H9 (cell line): ENCODE measurements around the gene PWWP2B. TPM values are rescaled to one million over a fixed set of nuclear protein-coding genes. Genes with fewer than 3 reads are reported as not detected.

Experiments used
- DNase-seq: peaks from one replicate; pipeline ENCODE4 v3.0.0-alpha.2; 2017
- H2AFZ ChIP-seq: one replicate; pipeline ENCODE4 v1.6.1; 2013; ENCODE audit warnings: mild to moderate bottlenecking, low read length, control low read depth, moderate library complexity
- H2AK5ac ChIP-seq: 2 replicates; pipeline ENCODE4 v1.6.1; 2013; ENCODE audit warnings: low read length, control low read depth, mixed read lengths; ENCODE audit not compliant: insufficient read length
- H2BK120ac ChIP-seq: one replicate; pipeline ENCODE4 v1.6.1; 2013; ENCODE audit warnings: low read depth, mild to moderate bottlenecking, low read length, control low read depth, inconsistent platforms; ENCODE audit not compliant: poor library complexity, severe bottlenecking
- H2BK12ac ChIP-seq: 2 replicates; pipeline ENCODE4 v1.6.1; 2013; ENCODE audit warnings: low read length, control low read depth, mixed read lengths, low read depth; ENCODE audit not compliant: insufficient read length
- H2BK15ac ChIP-seq: 2 replicates; pipeline ENCODE4 v1.6.1; 2013; ENCODE audit warnings: low read depth, low read length, control low read depth
- H2BK20ac ChIP-seq: one replicate; pipeline ENCODE4 v1.6.1; 2013; ENCODE audit warnings: low read depth, mild to moderate bottlenecking, low read length, control low read depth, inconsistent platforms; ENCODE audit not compliant: poor library complexity, severe bottlenecking
- H2BK5ac ChIP-seq: 2 replicates; pipeline ENCODE4 v1.6.1; 2013; ENCODE audit warnings: low read length, control low read depth, mixed read lengths; ENCODE audit not compliant: insufficient read length
- H3K14ac ChIP-seq: 2 replicates; pipeline ENCODE4 v1.6.1; 2013; ENCODE audit warnings: low read length, control low read depth; ENCODE audit not compliant: insufficient read depth
- H3K18ac ChIP-seq: 2 replicates; pipeline ENCODE4 v1.6.1; 2013; ENCODE audit warnings: low read depth, mild to moderate bottlenecking, mixed read lengths, low read length, control low read depth; ENCODE audit not compliant: insufficient read length
- H3K23ac ChIP-seq: 2 replicates; pipeline ENCODE4 v1.6.1; 2013; ENCODE audit warnings: low read length, control low read depth, mixed read lengths, low read depth; ENCODE audit not compliant: insufficient read length
- H3K23me2 ChIP-seq: 2 replicates; pipeline ENCODE4 v1.6.1; 2013; ENCODE audit warnings: low read depth, mild to moderate bottlenecking, mixed read lengths, low read length, control low read depth; ENCODE audit not compliant: insufficient read length, poor library complexity, severe bottlenecking
- H3K27ac ChIP-seq: 2 replicates; pipeline ENCODE4 v1.5.1; 2013; ENCODE audit warnings: low read length, control low read depth, mixed read lengths, low read depth; ENCODE audit not compliant: insufficient read length
- H3K27me3 ChIP-seq: 2 replicates; pipeline ENCODE4 v1.6.1; 2013; ENCODE audit warnings: low read length, control low read depth, inconsistent platforms; ENCODE audit not compliant: insufficient read depth
- H3K4ac ChIP-seq: 2 replicates; pipeline ENCODE4 v1.6.1; 2013; ENCODE audit warnings: low read depth, mild to moderate bottlenecking, control low read depth, inconsistent platforms, low read length, moderate library complexity
- H3K4me1 ChIP-seq: 2 replicates; pipeline ENCODE4 v1.6.1; 2013; ENCODE audit warnings: low read length, control low read depth, inconsistent platforms; ENCODE audit not compliant: insufficient read depth
- H3K4me2 ChIP-seq: 2 replicates; pipeline ENCODE4 v1.6.1; 2013; ENCODE audit warnings: low read length, control low read depth, mixed read lengths; ENCODE audit not compliant: insufficient read length, insufficient read depth
- H3K56ac ChIP-seq: 2 replicates; pipeline ENCODE4 v1.6.1; 2013; ENCODE audit warnings: low read depth, mild to moderate bottlenecking, mixed read lengths, low read length, control low read depth; ENCODE audit not compliant: insufficient read length
- H3K79me1 ChIP-seq: 2 replicates; pipeline ENCODE4 v1.6.1; 2013; ENCODE audit warnings: low read depth, mild to moderate bottlenecking, moderate library complexity, low read length, control low read depth, inconsistent platforms; ENCODE audit not compliant: insufficient read depth, poor library complexity, severe bottlenecking
- H3K79me2 ChIP-seq: 2 replicates; pipeline ENCODE4 v1.6.1; 2013; ENCODE audit warnings: low read length, control low read depth, inconsistent platforms; ENCODE audit not compliant: insufficient read depth
- H3K9ac ChIP-seq: 2 replicates; pipeline ENCODE4 v1.6.1; 2013; ENCODE audit warnings: low read length, control low read depth, mixed read lengths; ENCODE audit not compliant: insufficient read length; ENCODE audit errors: extremely low read depth
- H3K9me3 ChIP-seq: one replicate; pipeline ENCODE4 v1.6.1; 2013; ENCODE audit warnings: low read depth, low read length, inconsistent platforms; ENCODE audit not compliant: control insufficient read depth
- H3T11ph ChIP-seq: one replicate; pipeline ENCODE4 v1.6.1; 2013; ENCODE audit warnings: mild to moderate bottlenecking, low read length, control low read depth, inconsistent platforms
- H4K20me1 ChIP-seq: one replicate; pipeline ENCODE4 v1.6.1; 2013; ENCODE audit not compliant: control insufficient read depth, insufficient read length, insufficient read depth
- H4K5ac ChIP-seq: 2 replicates; pipeline ENCODE4 v1.6.1; 2013; ENCODE audit warnings: low read depth, mild to moderate bottlenecking, mixed read lengths, low read length, control low read depth; ENCODE audit not compliant: insufficient read length
- H4K8ac ChIP-seq: replicated peaks from 2 replicates; pipeline ENCODE4 v1.6.1; 2013; ENCODE audit warnings: low read length, control low read depth, mixed read lengths, low read depth; ENCODE audit not compliant: insufficient read length
- H4K91ac ChIP-seq: 2 replicates; pipeline ENCODE4 v1.6.1; 2013; ENCODE audit warnings: low read depth, mild to moderate bottlenecking, moderate library complexity, mixed read lengths, low read length, control low read depth; ENCODE audit not compliant: insufficient read length
- H3K27ac Mint-ChIP-seq, 3 experiments: 2 replicates in 2 of 3; 3 replicates in 1 of 3; pipeline ENCODE4 v1.8.0; 2020 to 2021; ENCODE audit warnings: mixed read lengths in 3 of 3, mild to moderate bottlenecking in 1 of 3, moderate library complexity in 1 of 3
- H3K27me3 Mint-ChIP-seq: 2 replicates; pipeline ENCODE4 v1.8.0; 2021; ENCODE audit warnings: low read depth, mild to moderate bottlenecking, moderate library complexity, mixed read lengths
- H3K36me3 Mint-ChIP-seq, 3 experiments: 2 replicates in 2 of 3; 3 replicates in 1 of 3; pipeline ENCODE4 v1.8.0; 2020 to 2021; ENCODE audit warnings: low read depth in 3 of 3, mixed read lengths in 3 of 3; ENCODE audit not compliant: insufficient read depth in 1 of 3
- H3K4me1 Mint-ChIP-seq, 2 experiments: 2 replicates each; pipeline ENCODE4 v1.8.0; 2020; ENCODE audit warnings: mixed read lengths in 2 of 2
- H3K4me3 Mint-ChIP-seq, 2 experiments: 2 replicates in 1 of 2; 3 replicates in 1 of 2; pipeline ENCODE4 v1.8.0; 2020 to 2021; ENCODE audit warnings: mild to moderate bottlenecking in 2 of 2, mixed read lengths in 2 of 2, moderate library complexity in 1 of 2
- H3K9me3 Mint-ChIP-seq, 2 experiments: 2 replicates in 1 of 2; 3 replicates in 1 of 2; pipeline ENCODE4 v1.8.0; 2020; ENCODE audit warnings: mild to moderate bottlenecking in 2 of 2, mixed read lengths in 2 of 2, moderate library complexity in 1 of 2
- WGBS: extraction: QIAGEN DNeasy Blood & Tissue Kit; methylation state at CpG from one replicate; pipeline ENCODE4 v1.1.7; 2013; ENCODE audit warnings: missing lambda C conversion rate, low lambda C conversion rate, mixed read lengths; ENCODE audit not compliant: insufficient read length; ENCODE audit errors: extremely low coverage; 5-methylcytosine and 5-hydroxymethylcytosine counted together
- long read RNA-seq: library from polyadenylated mRNA; unstranded; transcript quantifications from one replicate; pipeline ENCODE4 v2.0.0, GENCODE V29; 2020
- total RNA-seq: library from RNA; stranded (reverse); gene quantifications from 2 replicates; pipeline ENCODE4 v1.2.1, GENCODE V29; 2021
- TF ChIP-seq, protein P1 (sequence below): fragments of 200-600 bp; sonication (generic); conservative IDR thresholded peaks from 3 replicates; pipeline ENCODE4 v1.8.0; 2021; ENCODE audit warnings: antibody characterized with exemption, mild to moderate bottlenecking

PWWP2B gene
- total RNA-seq = 9.5 and 10.0 TPM in 2 replicates
- long read RNA-seq, partial matches to known transcripts = 2 of 5 reads
- long read RNA-seq, other reads (novel, unspliced or antisense) = 3 of 5 reads

DNA sequence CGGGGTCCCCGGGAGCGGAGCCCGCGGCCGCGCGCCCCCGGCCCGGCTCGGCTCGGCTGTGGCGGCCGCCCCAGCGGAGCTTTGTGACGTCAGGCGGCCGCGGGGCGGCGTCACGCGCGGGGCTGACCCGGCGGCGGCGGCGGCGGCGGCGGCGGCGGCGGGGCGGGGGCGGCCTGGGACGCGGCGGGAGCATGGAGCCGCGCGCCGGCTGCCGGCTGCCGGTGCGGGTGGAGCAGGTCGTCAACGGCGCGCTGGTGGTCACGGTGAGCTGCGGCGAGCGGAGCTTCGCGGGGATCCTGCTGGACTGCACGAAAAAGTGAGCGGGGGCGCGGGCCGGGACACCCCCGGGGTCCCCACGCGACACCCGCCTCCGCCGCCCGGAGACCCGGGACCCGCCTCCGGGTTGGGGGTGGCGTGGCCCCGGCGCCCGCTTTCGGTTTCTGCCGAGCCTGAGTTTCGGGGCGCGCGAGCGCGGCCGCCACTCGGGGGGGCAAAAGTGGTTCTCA, at the start of gene PWWP2B:
TSS of gene PWWP2B (plus strand) at position 165 of the 506 bp plus-strand sequence. CDS start at position 192, 27 bp downstream.
- Histone ChIP-seq H3K79me2 (no peaks in the 10 kb centered on the region), H3K23me2 (peaks cover 7% of the 10 kb centered on the region), H3K9me3 (no peaks in the 10 kb centered on the region), H3K56ac (no peak within 1 kb of the TSS), H2BK120ac (no peak within 1 kb of the TSS), H3K14ac (peak within 1 kb of the TSS; percentile 70), H3K27ac (no peak within 1 kb of the TSS), H2BK15ac (no peak within 1 kb of the TSS), H2AFZ (no peak within 1 kb of the TSS), H3K4me1 (no peaks in the 10 kb centered on the region; the same call in 1 of the 2 replicates), H4K5ac (no peak within 1 kb of the TSS), H4K8ac (no peak within 1 kb of the TSS), H3T11ph (no peak within 1 kb of the TSS), H4K20me1 (no peaks in the 10 kb centered on the region), H3K79me1 (no peaks in the 10 kb centered on the region), H3K27me3 (no peaks in the 10 kb centered on the region), H3K9ac (no peak within 1 kb of the TSS), H2AK5ac (no peak within 1 kb of the TSS), H3K4ac (no peak within 1 kb of the TSS), H3K18ac (peak within 1 kb of the TSS; percentile 30), H2BK12ac (no peak within 1 kb of the TSS), H4K91ac (no peak within 1 kb of the TSS), H2BK20ac (no peak within 1 kb of the TSS), H3K23ac (no peak within 1 kb of the TSS), H3K4me2 (peak within 1 kb of the TSS; percentile 76), H2BK5ac (no peak within 1 kb of the TSS)
- no peak for DNase-seq
- H3K27ac Mint-ChIP-seq = no peak within 1 kb of the TSS; a peak in 1 of 7 replicates
- TF ChIP-seq, protein P1, sequence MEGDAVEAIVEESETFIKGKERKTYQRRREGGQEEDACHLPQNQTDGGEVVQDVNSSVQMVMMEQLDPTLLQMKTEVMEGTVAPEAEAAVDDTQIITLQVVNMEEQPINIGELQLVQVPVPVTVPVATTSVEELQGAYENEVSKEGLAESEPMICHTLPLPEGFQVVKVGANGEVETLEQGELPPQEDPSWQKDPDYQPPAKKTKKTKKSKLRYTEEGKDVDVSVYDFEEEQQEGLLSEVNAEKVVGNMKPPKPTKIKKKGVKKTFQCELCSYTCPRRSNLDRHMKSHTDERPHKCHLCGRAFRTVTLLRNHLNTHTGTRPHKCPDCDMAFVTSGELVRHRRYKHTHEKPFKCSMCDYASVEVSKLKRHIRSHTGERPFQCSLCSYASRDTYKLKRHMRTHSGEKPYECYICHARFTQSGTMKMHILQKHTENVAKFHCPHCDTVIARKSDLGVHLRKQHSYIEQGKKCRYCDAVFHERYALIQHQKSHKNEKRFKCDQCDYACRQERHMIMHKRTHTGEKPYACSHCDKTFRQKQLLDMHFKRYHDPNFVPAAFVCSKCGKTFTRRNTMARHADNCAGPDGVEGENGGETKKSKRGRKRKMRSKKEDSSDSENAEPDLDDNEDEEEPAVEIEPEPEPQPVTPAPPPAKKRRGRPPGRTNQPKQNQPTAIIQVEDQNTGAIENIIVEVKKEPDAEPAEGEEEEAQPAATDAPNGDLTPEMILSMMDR = no peak
- H3K36me3 Mint-ChIP-seq = peaks cover 0 to 5% (median 5%) of the 10 kb centered on the region in 3 experiments; a peak in 3 of 7 replicates
- peak within 1 kb of the TSS; percentile 72 to 82 for H3K4me3 Mint-ChIP-seq
- peaks cover 14% of the 10 kb centered on the region for H3K27me3 Mint-ChIP-seq
- no CpG with 5 or more reads among the region's 86 CpGs for WGBS
- H3K9me3 Mint-ChIP-seq = peaks cover 5 to 7% of the 10 kb centered on the region in 2 experiments
- H3K4me1 Mint-ChIP-seq = peaks cover 13 to 20% of the 10 kb centered on the region in 2 experiments
